Measurements from ENCODE around the gene TPM3.
"Not testable (repeated sequence)": the region's sequence is repeated elsewhere in the genome, so short reads cannot be mapped to it uniquely, and the experiment has no call there.

TPM3 gene

GRCh38 chr1:154208677-154209388 lies 16.9 kb upstream of the TPM3 start:
- POLR2A ChIA-PET = interaction anchor here (1.6 kb wide), 1 partner anchor 12 kb away, joined by 6 read pairs; the partner anchor contains the start of gene UBAP2L
- TF ChIP-seq FOXK2 (IDR thresholded peaks at IDR 0.05) = no peak
- no peak for TF ChIP-seq ARNT (IDR thresholded peaks at IDR 0.05)
- no peak for DNase-seq (ENCODE audit: extremely low spot score)
- CTCF ChIA-PET = interaction anchor here (1.8 kb wide), 1 partner anchor 63 kb away, joined by 4 read pairs; no protein-coding TSS in a partner anchor

DNA sequence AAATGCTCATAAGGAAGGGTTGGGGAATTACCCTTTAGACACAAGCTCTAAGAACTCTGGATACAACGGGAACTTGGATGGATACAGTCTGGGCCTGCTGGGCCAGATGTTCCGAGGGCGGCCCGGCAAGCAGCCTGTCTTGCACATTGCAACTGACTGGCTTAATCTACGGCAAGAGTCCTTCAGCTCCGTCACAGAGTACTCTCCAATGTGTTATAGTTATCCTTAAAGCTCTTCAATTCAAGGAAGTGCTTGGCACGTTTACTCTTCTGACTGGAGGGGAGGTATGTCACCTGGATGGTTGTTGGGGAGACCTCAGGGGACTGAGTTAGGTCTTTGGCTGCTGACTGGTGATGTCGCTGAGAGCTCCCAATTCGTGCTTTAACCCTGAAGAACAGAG lies 15.4 kb upstream of the TPM3 start:
- CTCF ChIA-PET = interaction anchor here (1.8 kb wide), 1 partner anchor 64 kb away, joined by 4 read pairs; no protein-coding TSS in a partner anchor
- TF ChIP-seq SP1 (IDR thresholded peaks at IDR 0.05) (no peak), FOXA1 (IDR thresholded peaks at IDR 0.05) (no peak)
- POLR2A ChIA-PET = interaction anchor here (0.7 to 1.3 kb wide), 3 partner anchors 9 to 13 kb away, joined by 3 to 5 read pairs (median 5); partner anchors contain the start of gene UBAP2L
- DNase-seq (ENCODE audit: extremely low spot score) = no peak

DNA sequence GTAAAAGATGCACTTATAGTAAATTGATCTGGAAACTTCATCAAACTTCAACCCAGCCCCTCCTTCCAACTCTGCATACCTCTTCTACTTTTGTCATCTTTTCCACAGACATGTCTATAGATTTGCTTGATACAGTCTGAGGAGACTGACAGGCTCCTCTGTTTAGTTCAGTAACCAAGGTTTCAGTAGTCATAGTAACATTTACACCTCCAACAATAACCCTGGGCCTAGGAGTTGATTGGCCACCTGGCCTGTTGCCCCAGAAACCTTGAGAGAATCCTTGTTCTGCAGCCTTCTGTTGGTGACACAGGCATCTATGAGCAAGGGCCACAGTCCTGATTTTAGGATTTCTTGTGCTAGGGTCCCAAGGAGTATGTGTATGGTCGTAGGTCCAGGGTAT lies 14.3 kb upstream of the TPM3 start, which contains the start of gene CFAP141:
Gene CFAP141 (minus strand): TSS at position 138 of the 400 bp plus-strand sequence. CDS start 26 bp downstream, at position 112.
- TF ChIP-seq ELF4 (IDR thresholded peaks at IDR 0.05) = no peak
- TF ChIP-seq TARDBP (IDR thresholded peaks at IDR 0.05) = no peak
- TF ChIP-seq LEF1 (IDR thresholded peaks at IDR 0.05; ENCODE audit: borderline replicate concordance) = no peak
- TF ChIP-seq CTBP1 (IDR thresholded peaks at IDR 0.05; ENCODE audit: borderline replicate concordance) = no peak
- TF ChIP-seq SUZ12 (IDR thresholded peaks at IDR 0.05) = no peak
- no peak for TF ChIP-seq L3MBTL2 (conservative IDR thresholded peaks at IDR 0.05)
- no peak for TF ChIP-seq FOXK2 (IDR thresholded peaks at IDR 0.05)
- TF ChIP-seq FOXA1 (IDR thresholded peaks at IDR 0.05) = no peak
- no peak for TF ChIP-seq PKNOX1 (IDR thresholded peaks at IDR 0.05)
- no peak for TF ChIP-seq HDGF (IDR thresholded peaks at IDR 0.05; ENCODE audit: borderline replicate concordance)
- TF ChIP-seq FOXM1 (IDR thresholded peaks at IDR 0.05; ENCODE audit: borderline replicate concordance) = no peak
- no peak for TF ChIP-seq NFRKB (IDR thresholded peaks at IDR 0.05)
- no peak for TF ChIP-seq SP1 (IDR thresholded peaks at IDR 0.05)
- no peak for TF ChIP-seq ZNF384 (IDR thresholded peaks at IDR 0.05)
- TF ChIP-seq BHLHE40 (IDR thresholded peaks at IDR 0.05; ENCODE audit: borderline replicate concordance) = no peak
- TF ChIP-seq ARNT (IDR thresholded peaks at IDR 0.05) = no peak
- ChIA-PET CTCF (no interaction called here), POLR2A (interaction anchor here (0.6 kb wide), 1 partner anchor 76 kb away, joined by 5 read pairs; no protein-coding TSS in a partner anchor)
- no peak for DNase-seq (ENCODE audit: extremely low spot score)

GRCh38 chr1:154205778-154206177 lies 13.9 kb upstream of the TPM3 start:
- POLR2A ChIA-PET = interaction anchor here (0.6 kb wide), 1 partner anchor 76 kb away, joined by 5 read pairs; no protein-coding TSS in a partner anchor
- DNase-seq (ENCODE audit: extremely low spot score); CTCF ChIA-PET: not testable (repeated sequence)

GRCh38 chr1:154199563-154199879 lies 7.6 kb upstream of the TPM3 start:
- TF ChIP-seq ZNF384 (IDR thresholded peaks at IDR 0.05) = no peak
- no peak for TF ChIP-seq FOXK2 (IDR thresholded peaks at IDR 0.05)
- no peak for TF ChIP-seq ARNT (IDR thresholded peaks at IDR 0.05)
- no peak for TF ChIP-seq SUZ12 (IDR thresholded peaks at IDR 0.05)
- TF ChIP-seq LEF1 (IDR thresholded peaks at IDR 0.05; ENCODE audit: borderline replicate concordance) = no peak
- TF ChIP-seq L3MBTL2 (conservative IDR thresholded peaks at IDR 0.05) = no peak
- no peak for TF ChIP-seq CTBP1 (IDR thresholded peaks at IDR 0.05; ENCODE audit: borderline replicate concordance)
- TF ChIP-seq FOXA1 (IDR thresholded peaks at IDR 0.05) = no peak
- no peak for TF ChIP-seq FOXM1 (IDR thresholded peaks at IDR 0.05; ENCODE audit: borderline replicate concordance)
- TF ChIP-seq SP1 (IDR thresholded peaks at IDR 0.05) = no peak
- TF ChIP-seq HDGF (IDR thresholded peaks at IDR 0.05; ENCODE audit: borderline replicate concordance) = no peak
- TF ChIP-seq PKNOX1 (IDR thresholded peaks at IDR 0.05) = no peak
- no peak for TF ChIP-seq NFRKB (IDR thresholded peaks at IDR 0.05)
- DNase-seq (ENCODE audit: extremely low spot score) = no peak
- ChIA-PET CTCF (interaction anchor here (0.6 to 1.5 kb wide), 10 partner anchors 9 to 135 kb away, joined by 3 to 7 read pairs (median 3); no protein-coding TSS in a partner anchor), POLR2A (interaction anchor here (0.9 to 1.4 kb wide), 4 partner anchors 11 to 21 kb away, joined by 3 to 12 read pairs (median 5); partner anchors contain the start of gene UBAP2L)

GRCh38 chr1:154198756-154199562 lies 7.1 kb upstream of the TPM3 start:
- ChIA-PET POLR2A (interaction anchor here (0.9 to 1.4 kb wide), 4 partner anchors 12 to 21 kb away, joined by 3 to 12 read pairs (median 5); partner anchors contain the start of gene UBAP2L), CTCF (interaction anchor here (0.5 to 1.5 kb wide), 11 partner anchors 8 to 136 kb away, joined by 3 to 7 read pairs (median 3); no protein-coding TSS in a partner anchor)
- DNase-seq (ENCODE audit: extremely low spot score) = peak; percentile 67
- TF ChIP-seq PKNOX1 (IDR thresholded peaks at IDR 0.05) = peak; percentile 30; the same call in 1 of the 2 replicates
- no peak for TF ChIP-seq TARDBP (IDR thresholded peaks at IDR 0.05)
- no peak for TF ChIP-seq ARNT (IDR thresholded peaks at IDR 0.05)
